Measurements from ENCODE around the gene TBX19. TPM values are rescaled to one million over a fixed set of nuclear protein-coding genes. Genes with fewer than 3 reads are reported as not detected.

The TBX19 gene
- total and polyA plus RNA-seq, 11 donors, result 0.19 to 1.3 (median 0.33) TPM; not detected in 1

DNA sequence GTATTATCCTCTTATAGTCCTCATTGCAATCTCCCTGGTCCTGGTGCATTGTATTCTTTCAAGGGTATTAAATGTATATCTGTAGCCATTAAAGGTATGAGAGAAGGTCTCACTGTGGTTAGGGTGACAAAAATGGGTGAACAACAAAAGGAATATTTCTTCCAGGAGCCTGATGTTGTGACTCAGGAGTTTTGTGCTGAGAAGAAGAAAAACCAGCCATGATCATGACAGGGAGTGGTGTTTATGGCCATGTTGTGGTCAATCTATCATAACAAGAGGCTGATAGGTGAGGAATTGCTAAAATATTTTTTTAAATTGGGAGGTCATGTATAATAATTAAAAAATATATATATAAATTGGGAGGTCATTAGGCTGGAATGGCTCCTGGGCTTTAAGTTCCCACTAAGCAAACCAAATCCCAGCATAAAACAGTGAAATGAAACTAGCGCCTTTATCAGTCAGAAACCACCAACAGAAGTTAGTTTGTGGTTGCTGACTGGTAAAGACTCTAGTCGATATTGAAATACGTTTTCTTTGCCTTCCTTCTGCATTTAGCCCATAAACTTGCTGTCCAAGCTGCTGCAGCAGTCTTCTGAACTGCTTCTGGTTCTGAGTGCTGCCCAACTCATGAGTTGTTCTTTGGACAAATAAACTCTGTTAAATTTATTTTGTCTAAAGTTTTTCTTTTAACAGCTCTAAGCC is 60.3 kb downstream of the TBX19 start:
- ATAC-seq, result no peak

DNA sequence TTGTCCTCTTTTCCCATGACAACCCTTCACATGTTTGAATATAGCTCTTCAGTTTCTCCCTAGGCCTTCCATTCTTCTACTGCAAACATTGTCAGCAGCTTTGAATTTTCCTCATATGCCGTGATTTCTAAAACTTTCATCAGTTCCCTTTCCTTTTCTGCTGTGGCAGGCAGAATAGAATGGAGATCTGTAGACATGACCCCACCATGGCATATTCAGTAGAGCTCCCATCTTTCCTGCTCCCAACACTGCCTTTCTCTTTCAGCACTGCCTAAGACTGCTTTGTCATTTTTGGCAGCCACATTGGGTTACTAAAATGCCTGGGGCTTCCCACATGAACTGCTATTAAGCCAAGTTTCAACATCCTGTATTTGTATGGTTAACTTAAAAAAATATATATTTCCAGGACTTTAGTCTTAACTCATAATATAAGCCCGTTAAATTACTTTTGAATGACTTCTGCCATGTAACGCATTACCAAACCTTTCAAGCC is 60.9 kb downstream of the TBX19 start:
- ATAC-seq, result peak in 1 of 4 donors; percentile 51
- peaks cover 0 to 8% (median 0%) of the 10 kb centered on the region in 12 donors for H3K9me3 ChIP-seq
- H3K36me3 ChIP-seq, result no peaks in the 10 kb centered on the region
- TF ChIP-seq CTCF (IDR thresholded peaks at IDR 0.05), result no peak
- TF ChIP-seq POLR2A (IDR thresholded peaks at IDR 0.05), result no peak
- intact Hi-C loops (cut with DNase I), result loop anchor here (5.0 to 10.0 kb wide), 11 partner anchors 86 to 1203 kb away; partner anchors contain the start of genes XCL1 (in 3 of the 10), BLZF1 (in 1 of the 10) and NME7 (in 1 of the 10)
- H3K27me3 ChIP-seq, result no peaks in the 10 kb centered on the region
- WGBS, 4 donors, result 69 to 88% (median 83%) methylated on average over 3 of the region's 3 CpGs
- H3K4me3 ChIP-seq, result no peak overlapping the region
- peaks cover 0 to 27% (median 5%) of the 10 kb centered on the region in 12 donors for H3K4me1 ChIP-seq
- peak overlapping the region in 1 of 12 donors; percentile 76 for H3K27ac ChIP-seq
- no peak for DNase-seq

More for the DNA sequence above, 60.3 kb downstream of the TBX19 start:
- no peak for DNase-seq
- Histone ChIP-seq H3K27me3 (no peaks in the 10 kb centered on the region), H3K27ac (peak overlapping the region in 1 of 12 donors; percentile 76), H3K9me3 (peaks cover 0 to 8% (median 0%) of the 10 kb centered on the region in 12 donors), H3K36me3 (no peaks in the 10 kb centered on the region), H3K4me3 (no peak overlapping the region), H3K4me1 (peaks cover 0 to 27% (median 5%) of the 10 kb centered on the region in 12 donors)
- intact Hi-C loops (cut with DNase I), result loop anchor here (5.0 to 10.0 kb wide), 11 partner anchors 86 to 1204 kb away; partner anchors contain the start of genes XCL1 (in 3 of the 10), BLZF1 (in 1 of the 10) and NME7 (in 1 of the 10)
- 83 to 84% (median 84%) methylated on average over 3 of the region's 3 CpGs for WGBS, 4 donors
- TF ChIP-seq CTCF (IDR thresholded peaks at IDR 0.05), result no peak
- TF ChIP-seq POLR2A (IDR thresholded peaks at IDR 0.05), result no peak

DNA sequence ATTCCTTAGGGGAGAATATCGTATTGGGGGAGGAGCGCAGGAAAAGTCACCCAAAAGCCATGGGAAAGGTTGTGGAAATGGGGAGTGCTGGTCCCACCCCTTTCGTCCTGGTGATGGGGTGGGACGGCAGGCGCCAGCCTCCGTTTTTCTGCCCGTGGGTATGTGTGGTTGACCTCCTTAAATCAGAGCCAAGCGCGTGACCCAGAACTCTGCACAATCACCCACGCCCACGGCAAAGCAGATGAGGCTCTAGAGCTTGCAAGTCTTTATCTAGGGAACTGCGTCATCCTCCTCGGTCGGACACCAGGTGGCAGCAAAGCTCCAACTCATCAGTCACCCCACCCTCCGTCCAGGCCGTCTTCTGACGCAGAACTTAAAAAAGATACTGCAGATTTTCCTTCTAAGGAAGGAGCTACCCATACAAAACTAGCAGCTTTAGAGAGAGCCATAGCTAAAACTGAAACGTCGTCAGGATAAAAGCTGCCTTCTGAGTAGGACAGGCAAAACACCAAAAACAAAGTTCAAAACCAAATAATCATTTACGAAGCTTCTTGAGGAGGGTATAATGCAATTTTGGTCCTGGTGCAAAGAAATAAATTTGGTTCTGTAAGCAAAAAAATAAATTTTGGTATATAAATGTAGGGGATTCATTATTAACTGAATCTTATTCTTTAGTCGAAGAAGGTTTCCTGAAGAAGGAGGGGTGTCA is 62.0 kb downstream of the TBX19 start:
- peak overlapping the region in 5 of 12 donors; percentile 2 to 76 (median 39) for H3K27ac ChIP-seq

More for the DNA sequence above, 62.0 kb downstream of the TBX19 start:
- intact Hi-C loops (cut with DNase I), result loop anchor here (1.0 to 10.0 kb wide), 14 partner anchors 85 to 1202 kb away; partner anchors contain the start of genes XCL1 (in 3 of the 10), BLZF1 (in 1 of the 10) and NME7 (in 1 of the 10)
- no peaks in the 10 kb centered on the region for H3K36me3 ChIP-seq
- peak; percentile 89 to 92 (median 90) for DNase-seq
- TF ChIP-seq POLR2A (IDR thresholded peaks at IDR 0.05), result no peak
- TF ChIP-seq CTCF (IDR thresholded peaks at IDR 0.05), result peak; percentile 77 to 88 (median 84)
- ATAC-seq, result peak; percentile 96 to 98 (median 98)
- H3K27me3 ChIP-seq, result no peaks in the 10 kb centered on the region
- H3K4me1 ChIP-seq, result peaks cover 0 to 27% (median 5%) of the 10 kb centered on the region in 12 donors
- 12% methylated on average over 21 of the region's 21 CpGs for WGBS, 4 donors
- peak overlapping the region in 9 of 12 donors; percentile 2 to 46 (median 20) for H3K4me3 ChIP-seq
- peaks cover 0 to 8% (median 0%) of the 10 kb centered on the region in 12 donors for H3K9me3 ChIP-seq
